Activated CD8-positive, alpha-beta memory T cell treated with anti-CD3 and anti-CD28 coated beads, Interleukin-2, amount 50 U/mL, for 4 hours (primary cell): ENCODE data around the gene SASH1.
"Not testable (repeated sequence)": the region's sequence is repeated elsewhere in the genome, so short reads cannot be mapped to it uniquely, and the experiment has no call there.

Source experiments
- DNase-seq: peaks from one replicate; pipeline ENCODE4 v3.0.0-alpha.2; 2020

Gene SASH1

GRCh38 chr6:148561629-148562028 lies 219.0 kb downstream of the SASH1 start:
- DNase-seq = no peak

GRCh38 chr6:148563066-148563465 lies 220.4 kb downstream of the SASH1 start:
- no peak for DNase-seq

DNA sequence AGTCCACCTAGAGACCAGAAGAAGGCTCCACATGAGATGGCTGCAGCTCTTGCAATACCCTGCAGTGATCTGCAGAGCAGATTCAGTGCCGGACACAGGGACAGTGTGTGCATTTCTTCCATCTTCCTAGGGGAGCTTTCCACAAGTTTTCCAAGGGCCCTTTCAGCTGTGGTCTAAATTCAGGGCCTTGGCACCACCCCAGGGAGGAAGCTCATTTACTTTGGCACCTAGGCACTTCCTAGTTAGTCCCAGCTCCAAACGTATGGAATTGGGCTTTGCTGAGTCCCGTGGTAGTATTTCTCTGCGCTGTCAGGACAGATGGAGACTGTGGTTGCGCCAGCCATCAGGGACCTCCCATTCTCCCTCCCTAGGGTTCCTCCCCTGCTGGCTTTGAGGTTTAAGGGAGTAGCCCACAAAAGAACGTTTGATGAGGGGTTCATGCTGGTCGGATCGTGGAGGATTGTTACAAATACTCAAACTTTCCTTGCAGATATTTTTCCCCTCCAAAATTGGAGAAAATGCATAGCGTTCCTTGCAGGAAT lies 221.9 kb downstream of the SASH1 start:
- no peak for DNase-seq

DNA sequence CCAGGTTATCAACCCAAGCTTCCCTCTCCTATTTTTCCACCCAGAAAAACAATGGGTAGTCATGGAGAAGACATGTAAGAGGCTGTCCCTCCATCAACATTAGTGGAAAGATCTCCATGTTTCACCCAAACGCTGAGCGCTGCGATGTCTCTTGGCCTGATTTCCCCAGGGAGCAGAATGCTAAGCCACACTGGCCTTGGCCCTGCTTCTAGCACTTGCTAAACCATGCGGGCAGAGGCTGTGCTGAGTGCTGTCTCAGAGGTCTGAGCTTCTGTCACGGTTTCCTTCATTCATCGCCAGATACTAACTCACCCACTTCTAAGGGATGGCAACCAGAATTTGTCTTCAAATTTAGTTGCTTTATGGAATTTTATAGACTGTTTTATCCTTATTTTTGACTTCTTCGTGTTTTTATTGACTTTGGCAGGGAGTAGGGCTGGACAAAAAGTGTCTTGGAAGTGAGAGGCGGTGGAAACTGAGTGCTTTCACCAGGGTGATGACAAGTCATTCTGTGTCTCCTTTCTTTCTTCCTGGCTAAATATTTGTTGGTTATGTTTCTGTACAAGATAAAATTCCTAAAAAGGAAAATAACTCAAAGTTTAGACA lies 222.8 kb downstream of the SASH1 start:
- no peak for DNase-seq

- no peak for DNase-seq
Measured at GRCh38 chr6:148565930-148566663, 223.5 kb downstream of the SASH1 start.

DNA sequence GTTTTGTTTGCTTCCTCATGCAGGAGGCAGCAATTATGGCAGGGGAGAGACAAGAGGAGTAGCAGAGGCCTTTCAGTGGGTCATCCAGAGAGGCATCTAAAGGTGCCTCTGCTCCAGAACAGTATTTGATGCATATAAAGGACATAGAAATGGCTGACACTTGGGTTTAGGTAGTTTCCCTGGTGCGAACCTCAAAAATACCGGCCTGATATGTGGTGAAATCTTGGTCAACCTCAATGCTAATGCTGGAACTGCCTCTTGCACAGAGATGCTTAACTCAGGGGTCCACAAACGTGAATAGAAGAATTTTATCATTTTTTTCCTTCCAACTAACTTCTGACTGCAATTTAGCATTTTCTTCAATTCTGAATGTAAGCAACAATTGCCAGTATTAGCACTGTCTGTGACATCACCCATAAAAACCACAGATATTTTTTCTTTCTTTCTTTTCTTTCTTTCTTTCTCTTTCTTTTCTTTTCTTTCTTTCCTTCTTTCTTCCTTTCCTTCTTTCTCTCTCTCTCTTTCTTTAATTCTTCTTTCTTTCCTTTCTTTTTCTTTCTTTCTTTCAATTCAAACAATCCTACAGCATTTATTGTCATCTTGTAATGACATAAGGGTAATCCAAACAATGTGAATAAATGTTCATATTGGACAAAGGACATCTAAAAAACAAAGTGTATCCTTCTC lies 224.2 kb downstream of the SASH1 start:
- no peak for DNase-seq

GRCh38 chr6:148570456-148570855 lies 227.8 kb downstream of the SASH1 start:
- DNase-seq = no peak

DNA sequence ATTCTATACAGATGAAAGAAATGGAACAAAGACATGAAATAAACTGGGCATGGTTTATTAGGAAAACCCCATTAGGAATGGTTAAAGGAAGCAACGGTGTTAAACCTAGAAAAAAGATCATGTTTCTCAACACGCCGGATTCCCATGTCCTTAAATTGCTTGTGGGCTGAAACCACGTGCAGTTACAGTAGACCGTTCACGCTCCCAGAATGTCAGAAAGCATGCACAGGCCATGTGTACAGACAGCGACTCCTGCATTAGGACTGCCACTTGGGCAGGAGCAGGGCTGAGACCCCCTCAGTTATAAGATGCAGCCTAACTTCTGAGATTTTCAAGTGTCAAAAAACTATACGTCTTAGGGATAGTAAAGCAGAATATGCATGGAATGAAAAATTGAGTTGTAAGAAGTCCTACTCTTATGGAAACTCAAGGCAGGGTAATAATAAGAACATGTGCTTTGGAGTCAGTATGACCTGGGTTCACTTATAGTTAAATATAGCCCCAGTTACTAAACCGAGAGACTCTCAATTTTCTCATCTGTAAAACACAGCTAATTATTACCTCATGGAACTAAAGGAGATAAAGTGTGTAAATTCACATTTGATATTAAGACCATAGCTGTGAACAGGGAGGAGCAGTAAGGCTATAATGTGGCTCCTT lies 230.2 kb downstream of the SASH1 start:
- DNase-seq = no peak

- no peak for DNase-seq
Measured at GRCh38 chr6:148573922-148574321, 231.3 kb downstream of the SASH1 start.

DNA sequence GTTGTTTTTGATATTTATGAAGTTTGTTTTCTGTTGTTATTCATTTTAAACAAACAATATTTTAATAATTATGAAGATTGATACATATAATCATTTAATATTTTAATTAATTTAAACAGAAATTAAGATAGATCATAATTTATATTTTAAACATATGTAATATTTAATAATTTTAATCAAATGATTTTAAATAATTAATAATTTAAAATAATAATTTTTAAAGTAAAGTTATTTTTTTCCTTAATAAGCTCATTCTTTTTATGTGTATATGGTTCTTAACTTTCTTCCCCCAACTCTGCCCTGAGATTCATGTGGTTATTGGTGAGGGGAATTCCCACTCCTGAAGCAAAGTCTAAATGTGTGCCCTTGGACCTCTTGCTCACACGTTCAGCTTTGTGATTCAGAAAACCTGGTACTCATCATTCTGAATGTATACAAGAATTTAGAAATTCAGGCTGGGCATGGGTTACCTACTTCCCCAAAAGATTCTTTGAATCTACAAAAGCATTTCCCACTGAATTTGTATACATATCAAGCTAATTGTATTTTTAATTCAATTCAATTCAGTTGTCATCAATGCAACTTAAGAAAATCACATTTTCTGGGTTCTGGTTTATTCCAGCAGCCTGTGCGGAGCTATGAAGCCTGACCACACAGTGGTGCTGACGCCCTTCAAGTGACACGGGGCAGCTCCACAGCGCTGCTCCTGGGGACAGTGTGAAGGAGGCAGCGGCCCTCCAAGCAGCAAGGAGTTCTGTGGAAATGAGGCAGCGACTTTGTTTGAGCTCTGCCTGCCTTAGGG lies 235.2 kb downstream of the SASH1 start:
- DNase-seq = no peak

GRCh38 chr6:148578489-148578814 lies 235.8 kb downstream of the SASH1 start:
- DNase-seq = no peak

DNA sequence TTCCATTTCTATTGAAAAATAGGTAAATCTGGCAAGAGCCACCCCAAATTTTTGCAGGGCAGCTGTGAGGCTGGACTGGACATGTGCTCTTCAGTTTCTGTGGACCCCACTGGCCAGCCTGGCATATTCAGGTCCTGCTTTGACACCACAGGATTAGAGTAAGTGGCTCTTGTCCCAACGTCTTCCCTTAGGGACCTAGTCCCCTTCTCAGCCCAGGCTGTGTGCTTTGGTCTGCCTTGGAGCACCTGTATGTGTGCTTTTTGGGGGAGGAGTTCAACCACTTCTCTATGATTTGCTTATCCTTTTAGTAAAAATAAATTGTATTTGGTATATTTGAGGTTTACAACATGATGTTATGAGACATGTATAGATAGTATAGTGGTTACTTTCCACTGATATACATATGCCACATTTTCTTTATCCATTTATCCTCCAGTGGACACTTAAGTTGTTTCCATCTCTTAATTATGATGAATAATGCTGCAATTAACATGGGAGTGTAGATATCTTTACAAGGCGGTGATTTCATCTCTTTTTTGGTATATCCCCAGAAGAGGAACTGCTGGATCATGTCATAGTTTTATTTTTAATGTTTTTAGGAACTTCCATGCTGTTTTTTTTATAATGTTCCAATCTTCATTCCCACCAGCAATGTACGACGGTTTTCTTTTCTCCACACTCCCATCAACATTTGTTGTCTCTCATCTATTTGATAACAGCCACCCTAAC lies 236.4 kb downstream of the SASH1 start:
- no peak for DNase-seq

- no peak for DNase-seq
Measured at GRCh38 chr6:148580442-148580841, 237.8 kb downstream of the SASH1 start.

GRCh38 chr6:148583631-148584030 lies 241.0 kb downstream of the SASH1 start:
- DNase-seq = no peak

DNA sequence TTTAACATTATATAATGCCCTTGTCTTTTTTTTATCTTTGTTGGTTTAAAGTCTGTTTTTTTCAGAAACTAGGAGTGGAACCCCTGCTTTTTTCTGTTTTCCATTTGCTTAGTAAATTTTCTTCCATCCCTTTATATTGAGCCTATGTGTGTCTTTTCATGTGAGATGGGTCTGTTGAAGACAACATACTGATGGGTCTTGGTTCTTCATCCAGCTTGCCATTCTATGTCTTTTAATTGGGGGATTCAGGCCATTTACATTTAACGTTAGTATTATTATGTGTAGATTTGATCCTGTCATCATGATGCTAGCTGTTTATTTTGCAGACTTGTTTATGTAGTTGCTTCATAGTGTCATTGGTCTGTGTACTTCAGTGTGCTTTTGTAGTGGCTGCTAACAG lies 243.0 kb downstream of the SASH1 start:
- not testable (repeated sequence) for DNase-seq

- no peak for DNase-seq
Measured at GRCh38 chr6:148590883-148591282, 248.2 kb downstream of the SASH1 start.

DNA sequence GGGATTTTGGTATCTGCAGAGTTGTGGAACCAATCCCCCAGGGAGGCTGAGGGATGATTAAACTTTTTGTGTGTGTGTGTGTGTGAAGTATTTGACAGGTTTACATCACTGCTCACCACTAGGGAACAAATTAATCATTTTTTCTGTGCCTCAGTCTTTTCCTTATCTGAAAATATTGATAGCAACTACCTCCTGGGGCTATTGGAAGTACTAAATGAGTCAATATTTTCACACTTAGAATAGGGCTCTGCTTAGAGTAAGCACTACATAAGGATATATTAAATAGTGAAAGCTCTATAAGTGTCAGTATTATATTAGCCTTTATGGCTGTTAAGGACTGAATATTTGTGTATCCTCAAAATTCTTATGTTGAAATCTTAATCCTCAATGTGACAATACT lies 249.0 kb downstream of the SASH1 start:
- DNase-seq = no peak

DNA sequence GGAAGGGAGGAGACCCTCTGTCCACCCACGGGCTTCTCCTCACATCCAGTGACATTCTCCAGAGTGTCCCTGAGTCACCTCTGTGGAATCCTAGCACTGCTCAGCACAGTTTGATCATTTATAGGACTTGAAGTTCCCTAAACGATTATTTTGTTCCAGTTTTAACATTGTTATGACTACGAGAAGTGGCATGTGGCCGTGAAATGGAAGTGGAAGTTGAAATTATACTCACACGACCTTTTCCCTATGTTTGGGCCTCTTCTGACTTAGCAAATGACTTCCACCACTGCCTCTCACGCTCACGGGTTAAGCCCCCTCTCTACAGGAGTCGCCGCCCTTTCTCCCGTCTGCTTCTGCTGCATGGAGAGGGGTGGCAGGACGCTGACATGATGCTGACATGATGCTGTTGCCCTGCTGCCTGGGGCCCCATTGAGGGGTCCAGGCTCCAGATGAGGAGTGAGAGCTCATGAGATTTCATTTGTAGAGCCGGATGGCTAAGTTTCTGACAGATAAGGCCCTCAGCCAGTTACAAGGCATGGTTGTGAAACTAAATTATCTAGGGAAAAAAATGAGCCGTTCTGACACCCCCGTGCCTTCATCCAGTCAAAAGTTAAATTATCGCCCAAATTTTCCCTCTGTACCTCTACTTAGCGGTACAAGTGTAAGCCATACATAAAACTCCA lies 250.6 kb downstream of the SASH1 start:
- no peak for DNase-seq

DNA sequence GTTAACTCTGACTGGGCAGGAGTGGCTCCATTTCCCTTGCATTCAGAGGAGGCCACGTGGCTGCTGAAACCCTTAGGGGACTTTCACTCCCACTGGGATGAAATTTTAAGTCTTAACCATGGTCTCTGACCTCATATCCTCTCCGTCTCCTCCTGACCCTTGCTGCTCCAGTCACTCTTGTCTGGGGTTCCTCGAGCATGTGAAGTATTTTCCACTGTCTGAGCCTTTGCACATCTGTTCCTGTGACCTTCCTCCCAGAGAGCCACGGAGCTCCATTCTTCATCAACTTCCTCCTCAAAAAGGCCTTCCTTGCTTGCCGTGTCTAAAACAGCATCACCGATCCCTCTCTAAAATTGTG lies 251.2 kb downstream of the SASH1 start:
- no peak for DNase-seq

GRCh38 chr6:148595550-148595949 lies 252.9 kb downstream of the SASH1 start:
- DNase-seq = no peak

- DNase-seq = no peak
Measured at GRCh38 chr6:148596891-148597455, 254.3 kb downstream of the SASH1 start.
